Measurements from ENCODE around the gene PSMA4.
"Not testable (repeated sequence)": the region's sequence is repeated elsewhere in the genome, so short reads cannot be mapped to it uniquely, and the experiment has no call there.

PSMA4 gene

DNA sequence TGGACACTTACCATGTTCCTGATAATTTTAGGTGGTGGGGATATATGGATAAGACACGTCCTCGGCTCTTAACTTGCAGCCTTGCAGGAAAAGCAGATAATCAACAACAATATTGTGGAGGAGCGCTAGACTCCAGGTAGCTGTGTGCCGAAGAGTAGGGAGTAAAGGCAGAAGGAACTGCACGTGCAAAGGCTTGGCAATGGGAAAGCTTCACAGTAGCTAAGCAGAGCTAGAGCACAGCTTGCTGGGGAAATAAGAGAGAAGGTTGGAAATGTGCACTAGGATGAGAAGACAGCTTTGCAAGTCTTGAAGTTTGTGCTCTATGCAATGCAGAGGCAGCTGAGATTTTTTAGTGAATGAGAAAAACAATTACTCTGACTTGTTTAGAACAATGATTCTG is 12.4 kb downstream of the PSMA4 start:
- no peak for DNase-seq

DNA sequence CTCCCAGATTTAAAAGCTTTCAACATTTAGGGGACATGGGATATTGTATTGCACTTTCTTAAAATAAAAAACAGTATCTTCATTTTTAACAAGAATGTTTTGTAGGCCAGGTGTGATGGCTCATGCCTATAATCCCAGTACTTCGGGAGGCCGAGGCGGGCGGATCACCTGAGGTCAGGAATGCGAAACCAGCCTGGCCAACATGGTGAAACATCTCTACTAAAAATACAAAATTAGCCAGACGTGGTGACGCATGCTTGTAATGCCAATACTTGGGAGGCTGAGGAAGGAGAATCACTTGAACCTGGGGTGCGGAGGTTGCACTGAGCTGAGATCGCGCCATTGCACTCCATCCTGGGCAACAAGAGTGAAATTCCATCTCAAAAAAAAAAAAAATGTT is 20.0 kb downstream of the PSMA4 start:
- not testable (repeated sequence) for DNase-seq

DNA sequence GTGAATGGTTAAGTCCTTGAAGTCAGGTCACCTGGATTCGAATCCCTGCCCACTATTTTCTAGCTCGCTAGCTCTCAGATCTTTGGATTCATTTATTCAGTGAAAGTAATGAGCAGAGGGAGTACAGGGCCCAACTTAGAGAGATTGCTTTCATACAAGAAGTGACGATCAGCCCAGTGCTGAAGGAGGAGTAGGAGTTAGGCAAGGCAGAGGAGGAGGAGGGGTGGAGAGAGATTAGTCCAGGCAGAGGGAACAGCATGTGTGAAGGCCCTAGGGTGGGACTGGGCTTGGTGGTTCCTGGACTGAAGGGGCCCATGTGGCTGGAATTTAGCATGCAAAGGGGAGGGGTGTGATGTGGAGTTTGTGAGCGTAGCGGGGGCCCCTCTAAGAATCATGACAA is 21.2 kb downstream of the PSMA4 start:
- no peak for DNase-seq

DNA sequence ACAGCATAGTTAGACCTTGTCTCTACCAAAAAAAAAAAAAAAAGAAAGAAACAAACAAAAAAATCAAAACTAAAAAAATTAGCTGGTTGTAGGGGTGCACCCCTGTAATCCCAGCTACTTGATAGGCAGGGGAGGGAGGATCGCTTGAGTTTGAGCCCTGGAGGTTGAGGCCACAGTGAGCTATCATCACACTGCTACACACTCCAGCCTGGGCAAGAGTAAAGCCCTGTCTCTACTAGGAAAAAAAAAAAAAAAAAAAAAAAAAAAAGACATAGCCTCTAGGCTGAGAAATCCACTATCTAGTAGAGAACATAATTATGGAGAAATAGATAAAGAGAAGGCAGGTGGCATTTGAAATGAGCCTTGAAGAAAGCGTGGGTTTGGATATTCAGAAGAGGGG is 22.8 kb downstream of the PSMA4 start:
- DNase-seq = no peak

DNA sequence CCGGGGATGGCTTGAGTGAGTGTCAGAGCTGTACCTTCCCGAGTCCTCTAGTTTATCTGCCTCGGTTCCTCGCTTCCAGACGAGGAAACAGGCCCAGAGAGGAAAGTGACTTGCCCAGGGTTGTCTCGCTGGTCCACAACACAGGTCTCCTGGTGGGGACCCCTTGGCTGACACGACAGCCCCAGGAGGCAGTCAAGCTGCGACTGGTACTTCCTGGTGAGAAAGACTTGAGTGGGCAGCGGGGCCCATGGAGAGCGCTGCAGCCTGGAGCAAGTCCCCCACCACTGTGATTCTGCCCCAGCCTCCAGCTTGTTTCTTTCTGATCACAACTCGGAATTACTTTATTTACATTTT is 24.5 kb downstream of the PSMA4 start:
- no peak for DNase-seq

DNA sequence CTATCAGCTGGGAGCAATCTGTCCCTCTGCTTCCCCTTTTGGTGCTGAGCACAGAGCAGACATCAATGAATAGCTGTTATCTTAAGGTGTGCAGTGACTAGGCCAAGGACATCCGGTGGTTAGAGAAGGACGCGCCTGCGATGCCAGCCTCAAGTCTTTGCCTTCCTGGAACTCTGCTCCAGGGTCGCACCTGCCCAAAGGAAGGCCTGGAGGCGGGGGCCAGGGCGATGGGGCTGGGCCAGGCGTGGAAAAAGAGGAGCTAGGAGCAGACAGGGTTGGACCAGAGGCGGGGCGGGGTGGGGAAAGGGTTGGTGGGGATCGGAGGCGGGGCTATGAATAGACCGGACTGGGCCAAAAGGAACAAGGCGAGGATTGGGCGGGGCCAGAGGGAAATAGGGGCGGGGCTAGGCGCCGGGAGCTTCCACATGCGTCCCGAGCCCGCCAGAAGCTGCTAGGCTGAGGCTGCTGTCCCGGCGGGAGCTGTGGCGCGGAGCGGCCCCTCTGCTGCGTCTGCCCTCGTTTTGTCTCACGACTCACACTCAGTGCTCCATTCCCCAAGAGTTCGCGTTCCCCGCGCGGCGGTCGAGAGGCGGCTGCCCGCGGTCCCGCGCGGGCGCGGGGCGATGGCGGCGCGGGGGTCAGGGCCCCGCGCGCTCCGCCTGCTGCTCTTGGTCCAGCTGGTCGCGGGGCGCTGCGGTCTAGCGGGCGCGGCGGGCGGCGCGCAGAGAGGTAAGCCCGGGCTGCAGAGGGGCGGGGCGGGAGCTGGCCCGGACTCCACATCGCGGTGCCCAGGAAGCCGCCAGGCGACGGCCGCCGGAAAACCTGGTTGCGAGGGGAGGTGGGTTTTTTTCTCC is 25.1 kb downstream of the PSMA4 start, which contains the start of gene CHRNA5:
Gene CHRNA5 (plus strand): TSS at position 424 of the 854 bp plus-strand sequence. CDS start 200 bp downstream, at position 624.
- peak; percentile 4 to 82 for DNase-seq

DNA sequence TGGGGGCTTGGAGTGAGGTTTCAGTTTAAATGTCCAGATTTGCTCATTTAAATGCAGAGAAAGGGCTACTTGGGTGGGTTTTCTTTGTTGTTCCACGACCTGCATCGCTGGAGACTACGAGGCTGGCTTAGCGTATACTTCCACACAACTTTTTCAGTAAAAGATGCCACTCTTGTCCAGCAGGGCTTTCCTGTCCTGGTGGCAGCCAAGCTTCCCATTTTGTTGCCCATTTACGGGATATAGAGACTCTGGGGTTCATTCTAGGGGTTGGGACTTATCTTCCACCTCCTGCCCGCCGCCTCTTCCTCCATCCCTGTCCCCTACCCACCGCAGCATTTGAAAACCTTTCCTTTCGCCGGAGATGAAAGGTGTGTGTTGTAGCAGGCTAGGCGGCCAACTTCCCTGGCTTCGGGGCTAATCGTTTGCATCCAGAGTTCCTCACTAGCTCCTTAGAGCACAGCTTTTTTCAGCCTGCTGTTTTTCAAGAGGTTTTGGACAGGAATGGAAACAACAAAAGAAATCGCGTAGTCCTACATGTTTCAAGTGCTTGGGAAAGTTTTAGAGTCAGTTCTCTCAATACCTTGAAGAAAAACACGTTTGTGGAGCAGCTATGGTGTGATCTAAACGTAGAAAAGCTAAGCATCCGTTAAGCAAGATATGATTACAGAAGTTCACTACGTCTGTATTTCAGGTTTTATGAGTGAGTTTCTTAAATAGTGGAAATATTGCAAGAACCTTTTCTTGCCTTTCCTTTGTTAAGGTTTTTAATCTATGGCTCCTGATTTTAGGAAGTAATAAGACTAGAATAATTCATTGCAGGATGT is 25.9 kb downstream of the PSMA4 start:
- no peak for DNase-seq

DNA sequence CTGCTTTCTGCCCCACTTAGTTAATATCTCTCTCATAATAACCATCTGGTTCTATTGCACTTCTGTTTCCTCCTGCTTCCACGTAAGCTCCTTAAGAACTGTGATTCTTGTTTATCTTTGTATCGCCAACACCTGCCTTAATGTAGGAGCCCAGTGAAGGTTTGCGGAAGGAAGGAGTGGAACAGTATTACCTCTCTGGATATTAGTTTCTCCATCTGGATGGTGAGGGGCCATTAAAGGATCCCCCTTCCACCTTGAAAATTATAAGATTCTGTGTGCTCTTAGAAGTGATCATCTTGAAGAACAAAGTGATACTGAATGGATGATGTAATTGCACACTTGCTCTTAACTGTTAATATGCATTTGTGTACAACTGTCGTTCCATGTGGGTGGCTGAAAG is 27.3 kb downstream of the PSMA4 start:
- no peak for DNase-seq

DNA sequence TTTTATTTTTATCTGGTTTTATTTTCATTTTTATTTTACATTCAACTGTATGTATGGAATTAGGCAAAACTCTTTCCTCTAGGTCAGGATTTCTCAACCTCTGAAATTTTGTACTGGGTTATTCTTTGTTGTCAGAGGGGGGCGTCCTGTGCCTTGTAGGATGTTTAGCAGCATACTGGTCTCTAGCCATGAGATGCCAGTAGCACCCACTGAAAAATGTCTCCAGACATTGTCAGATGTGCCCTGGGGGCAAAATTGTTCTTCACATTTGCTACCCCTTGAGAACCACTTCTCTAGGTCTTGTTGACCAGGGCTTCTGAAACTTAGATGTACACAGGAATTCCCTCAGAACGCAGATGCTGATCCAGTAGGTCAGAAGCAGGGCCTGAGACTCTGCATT is 30.5 kb downstream of the PSMA4 start:
- no peak for DNase-seq

DNA sequence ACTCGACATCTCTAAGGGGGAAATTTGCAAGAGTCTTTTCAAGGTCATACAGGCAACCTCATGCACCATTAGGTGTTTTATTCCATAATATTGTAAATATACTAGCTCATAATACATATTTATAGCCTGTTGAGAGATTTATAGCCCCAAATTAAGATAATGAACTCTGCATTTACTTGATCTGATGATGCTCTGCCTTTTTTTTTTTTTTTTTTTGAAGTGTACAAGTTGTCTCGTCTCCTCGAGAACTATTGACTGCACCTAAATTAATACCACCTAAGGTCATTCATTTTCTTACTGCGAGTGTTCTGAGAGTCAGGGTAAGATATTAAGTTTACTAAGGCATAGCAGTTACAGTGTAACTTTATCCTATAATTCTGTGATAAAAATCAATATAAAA is 31.1 kb downstream of the PSMA4 start:
- no peak for DNase-seq

DNA sequence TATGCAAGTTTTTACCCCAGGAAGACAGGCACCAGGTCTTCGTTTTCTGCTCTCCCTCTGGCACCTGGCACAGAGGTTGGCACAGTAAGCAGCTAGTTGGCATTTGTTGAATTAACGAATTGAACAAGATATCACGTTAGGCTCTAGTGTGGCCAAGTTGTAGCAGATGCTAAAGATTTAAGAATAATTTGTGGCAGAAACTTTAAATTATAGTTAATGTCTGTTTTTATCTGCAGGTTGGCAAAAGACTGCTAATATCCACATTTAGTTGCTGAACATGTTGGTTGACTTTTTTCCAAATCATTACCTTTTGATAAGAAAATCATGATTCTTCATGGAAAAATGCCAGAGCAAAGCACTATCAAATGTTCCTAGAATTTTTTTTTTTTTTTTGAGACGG is 33.2 kb downstream of the PSMA4 start:
- DNase-seq = no peak

DNA sequence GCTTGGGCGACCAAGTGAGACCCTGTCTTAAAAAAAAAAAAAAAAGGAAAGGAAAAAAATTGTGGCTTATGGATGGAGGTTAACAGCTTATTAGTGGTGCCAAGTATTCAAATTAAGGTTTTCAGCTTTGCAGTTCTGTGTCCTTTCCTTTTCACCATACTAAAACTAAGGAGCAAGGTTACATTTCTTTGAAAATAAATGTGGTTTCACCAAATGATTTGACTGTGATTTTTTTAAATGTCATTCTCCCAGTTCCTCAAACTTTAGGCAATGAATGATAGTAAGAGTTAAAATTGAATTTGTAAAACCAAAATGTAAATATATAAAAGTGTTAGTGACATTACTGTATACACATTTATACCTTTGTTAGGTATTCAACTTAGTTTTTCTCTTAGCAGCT is 34.7 kb downstream of the PSMA4 start:
- DNase-seq = no peak

DNA sequence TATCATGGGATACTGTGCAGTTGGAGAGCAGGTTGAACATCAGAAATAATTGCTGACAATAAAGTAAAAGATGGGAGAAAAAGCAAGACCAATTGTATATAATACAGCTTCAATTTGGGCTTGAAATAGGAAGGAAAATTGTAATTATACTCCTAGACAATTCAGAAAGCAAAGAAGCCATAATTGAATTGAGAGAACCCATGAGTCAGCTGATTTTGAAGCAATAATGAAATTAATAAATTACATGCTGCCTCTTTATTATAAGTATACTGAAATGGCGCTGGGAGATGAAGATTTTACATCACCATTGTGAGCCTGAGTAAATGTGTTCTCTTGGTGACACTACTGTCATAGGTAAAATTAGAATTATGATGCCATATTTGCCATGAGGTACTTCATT is 57.3 kb downstream of the PSMA4 start:
- DNase-seq = no peak

DNA sequence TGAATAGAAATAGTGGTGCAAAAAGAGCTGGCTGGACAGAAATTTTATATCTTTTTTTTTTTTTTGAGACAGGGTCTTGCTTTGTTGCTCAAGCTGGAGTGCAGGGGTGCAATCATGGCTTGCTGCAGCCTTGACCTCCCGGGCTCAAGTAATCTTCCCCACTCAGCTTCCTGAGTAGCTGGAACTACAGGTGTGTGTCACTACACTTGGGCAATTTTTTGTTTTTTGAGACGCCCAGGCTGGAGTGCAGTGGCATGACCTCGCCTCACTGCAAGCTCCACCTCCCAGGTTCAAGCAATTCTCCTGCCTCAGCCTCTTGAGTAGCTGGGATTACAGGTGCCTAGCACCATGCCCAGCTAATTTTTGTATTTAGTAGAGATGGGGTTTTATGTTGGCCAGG is 58.1 kb downstream of the PSMA4 start:
- DNase-seq = no peak

DNA sequence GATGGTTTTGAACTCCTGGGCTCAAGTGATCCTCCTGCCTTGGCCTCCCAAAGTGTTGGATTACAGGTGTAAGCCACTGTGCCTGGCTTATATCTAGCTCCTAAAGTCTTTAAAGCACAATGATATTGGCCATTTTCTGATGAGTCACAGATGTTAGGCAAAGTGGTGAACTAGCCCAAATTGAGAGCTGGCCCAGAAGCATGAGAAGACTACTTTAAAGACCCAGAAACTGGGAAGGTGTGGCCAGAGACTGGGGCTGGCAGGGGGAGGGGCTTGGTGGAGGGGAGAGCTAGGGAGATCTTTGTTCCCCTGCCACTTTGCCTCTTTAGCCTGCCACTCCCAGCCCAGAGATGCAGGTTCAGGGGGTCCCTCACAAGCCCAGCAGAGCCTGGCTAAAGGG is 58.9 kb downstream of the PSMA4 start:
- DNase-seq = no peak

All from CD4-positive, alpha-beta T cell treated with Interferon alpha-2 for 1 hour (primary cell).